Gastrocnemius medialis (tissue), 4 donors: ENCODE measurements around the gene FXR2. TPM values are rescaled to one million over a fixed set of nuclear protein-coding genes. Genes with fewer than 3 reads are reported as not detected.
"Not testable (repeated sequence)": the region's sequence is repeated elsewhere in the genome, so short reads cannot be mapped to it uniquely, and the experiment has no call there.

ENCODE experiments used
- ATAC-seq, 2 donors: fragments of 150-250 bp; one replicate each; pipeline ENCODE4 v1.9.1; 2016
- DNase-seq, 2 donors: peaks; one replicate each; pipeline ENCODE4 v3.0.0-alpha.2; 2019
- H3K27ac ChIP-seq, 4 donors: fragments of 200-600 bp; sonication (generic); 1 replicate in 1 of 4; 2 replicates in 3 of 4; pipeline ENCODE4 v1.5.1; 2016 to 2018; ENCODE audit warnings: mild to moderate bottlenecking in 2 of 4, moderate library complexity in 1 of 4
- H3K27me3 ChIP-seq, 3 donors: fragments of 200-600 bp; sonication (generic) in 2 of 3; 1 replicate in 1 of 3; 2 replicates in 2 of 3; pipeline versions ENCODE4 v1.5.1 to v1.6.0; 2016 to 2019; ENCODE audit warnings: mild to moderate bottlenecking in 1 of 3, moderate library complexity in 1 of 3
- H3K36me3 ChIP-seq, 2 donors: fragments of 200-600 bp; sonication (generic) in 1 of 2; one replicate each; pipeline ENCODE4 v1.5.1; 2017 to 2018
- H3K4me1 ChIP-seq, 2 donors: fragments of 200-600 bp; sonication (generic) in 1 of 2; one replicate each; pipeline ENCODE4 v1.5.1; 2016 to 2017; ENCODE audit warnings: mild to moderate bottlenecking in 2 of 2
- H3K4me3 ChIP-seq, 4 donors: fragments of 200-600 bp; sonication (generic) in 3 of 4; 1 replicate in 1 of 4; 2 replicates in 3 of 4; pipeline ENCODE4 v1.5.1; 2016 to 2019; ENCODE audit warnings: mild to moderate bottlenecking in 2 of 4
- H3K9me3 ChIP-seq, 3 donors: fragments of 200-600 bp; sonication (generic) in 2 of 3; 1 replicate in 1 of 3; 2 replicates in 2 of 3; pipeline ENCODE4 v1.5.1; 2016 to 2019
- CTCF ChIP-seq, 5 experiments: fragments of 450-650 bp in 3 of 5; fragments of 200-600 bp in 2 of 5; sonication (generic) in 2 of 5; IDR thresholded peaks in 4 of 5; conservative IDR thresholded peaks in 1 of 5; 1 replicate in 4 of 5; 2 replicates in 1 of 5; pipeline ENCODE4 v1.5.1; 2016 to 2019; ENCODE audit warnings: antibody characterized with exemption in 5 of 5, mild to moderate bottlenecking in 3 of 5, moderate library complexity in 3 of 5
- POLR2A ChIP-seq, 2 donors: fragments of 450-650 bp; IDR thresholded peaks; one replicate each; pipeline ENCODE4 v1.6.1; 2017; ENCODE audit warnings: antibody characterized with exemption in 2 of 2, mild to moderate bottlenecking in 2 of 2, moderate library complexity in 2 of 2
- in situ Hi-C, 4 donors: fragments of 200-750 bp; cut with MboI; loops; one replicate each; pipeline versions ENCODE4 v1.15.0 to v1.8.0; 2017; ENCODE audit warnings: low sequenced_read_pairs in 4 of 4
- intact Hi-C: fragments of 100-400 bp; cut with DNase I; formaldehyde crosslinking; loops from one replicate; pipeline ENCODE4 v1.15.1; 2023; ENCODE audit warnings: low total_unique reads
- total RNA-seq, 4 donors: library from RNA; depleted of rRNA; stranded (reverse); fragments of >200 nt; gene quantifications; one replicate each; pipeline versions ENCODE4 v1.1.0 to v1.2.3, GENCODE V29; 2016

The FXR2 gene
- total RNA-seq, 4 donors from 2014 or later = 100 to 174 (median 140) TPM

- intact Hi-C loops (no loop called here), in situ Hi-C loops (no loop called here)
- peaks cover 0 to 8% of the 10 kb centered on the region in 2 donors for H3K36me3 ChIP-seq
- H3K27me3 ChIP-seq = no peaks in the 10 kb centered on the region
- H3K4me3 ChIP-seq = no peak overlapping the region
- peaks cover 63 to 65% of the 10 kb centered on the region in 2 donors for H3K4me1 ChIP-seq
- peak overlapping the region; percentile 88 to 98 (median 91) for H3K27ac ChIP-seq
- TF ChIP-seq POLR2A (IDR thresholded peaks at IDR 0.05) = no peak
- TF ChIP-seq CTCF (IDR thresholded peaks at IDR 0.05 in 4 of 5, conservative IDR thresholded peaks at IDR 0.05 in 1 of 5) = no peak
- ATAC-seq = no peak
- no peaks in the 10 kb centered on the region for H3K9me3 ChIP-seq
- DNase-seq = no peak
Measured at GRCh38 chr17:7610641-7611040, 4.1 kb downstream of the FXR2 start.

- H3K4me1 ChIP-seq = peaks cover 36 to 40% of the 10 kb centered on the region in 2 donors
- no peaks in the 10 kb centered on the region for H3K9me3 ChIP-seq
- peak in 1 of 2 donors; percentile 57 for DNase-seq
- H3K27ac ChIP-seq = peak overlapping the region; percentile 71 to 91 (median 76)
- H3K27me3 ChIP-seq = no peaks in the 10 kb centered on the region
- TF ChIP-seq POLR2A (IDR thresholded peaks at IDR 0.05) (no peak), CTCF (IDR thresholded peaks at IDR 0.05 in 4 of 5, conservative IDR thresholded peaks at IDR 0.05 in 1 of 5) (no peak)
- in situ Hi-C loops (no loop called here), intact Hi-C loops (no loop called here)
- no peak overlapping the region for H3K4me3 ChIP-seq
- ATAC-seq = peak; percentile 98 to 99
- H3K36me3 ChIP-seq = peaks cover 0 to 51% of the 10 kb centered on the region in 2 donors
Measured at GRCh38 chr17:7606280-7606679, 8.4 kb downstream of the FXR2 start.

GRCh38 chr17:7597561-7597960 is 17.1 kb downstream of the FXR2 start:
- peaks cover 0 to 96% of the 10 kb centered on the region in 2 donors for H3K36me3 ChIP-seq
- H3K9me3 ChIP-seq, H3K4me3 ChIP-seq, H3K4me1 ChIP-seq, H3K27ac ChIP-seq, H3K27me3 ChIP-seq, intact Hi-C loops, ATAC-seq, DNase-seq: not testable (repeated sequence)
- in situ Hi-C loops = loop anchor here in 1 of 4 donors (5.0 kb wide), 1 partner anchor 95 kb away; no protein-coding TSS in a partner anchor

- intact Hi-C loops = no loop called here
- no peaks in the 10 kb centered on the region for H3K9me3 ChIP-seq
- H3K36me3 ChIP-seq = peaks cover 0 to 74% of the 10 kb centered on the region in 2 donors
- DNase-seq (no peak), ATAC-seq (no peak)
- in situ Hi-C loops = no loop called here
- no peaks in the 10 kb centered on the region for H3K27me3 ChIP-seq
- TF ChIP-seq POLR2A (IDR thresholded peaks at IDR 0.05) (no peak), CTCF (IDR thresholded peaks at IDR 0.05 in 4 of 5, conservative IDR thresholded peaks at IDR 0.05 in 1 of 5) (no peak)
- H3K4me1 ChIP-seq = peaks cover 11 to 24% of the 10 kb centered on the region in 2 donors
- H3K4me3 ChIP-seq = no peak overlapping the region
- no peak overlapping the region for H3K27ac ChIP-seq
Measured at GRCh38 chr17:7593296-7593695, 21.4 kb downstream of the FXR2 start.

GRCh38 chr17:7592422-7593021 is 22.2 kb downstream of the FXR2 start:
- Histone ChIP-seq H3K9me3 (no peaks in the 10 kb centered on the region), H3K27ac (no peak overlapping the region), H3K36me3 (peaks cover 0 to 77% of the 10 kb centered on the region in 2 donors), H3K27me3 (no peaks in the 10 kb centered on the region), H3K4me1 (peaks cover 11 to 24% of the 10 kb centered on the region in 2 donors), H3K4me3 (no peak overlapping the region)
- TF ChIP-seq CTCF (IDR thresholded peaks at IDR 0.05 in 4 of 5, conservative IDR thresholded peaks at IDR 0.05 in 1 of 5) (no peak), POLR2A (IDR thresholded peaks at IDR 0.05) (no peak)
- ATAC-seq (no peak), DNase-seq (no peak)
- in situ Hi-C loops (no loop called here), intact Hi-C loops (no loop called here)
